Measurements from ENCODE around the gene C12orf76. TPM values are rescaled to one million over a fixed set of nuclear protein-coding genes. Genes with fewer than 3 reads are reported as not detected.
A peak's percentile ranks its signal among the peaks of the same experiment; 100 is the strongest.

Gene C12orf76
- polyA plus RNA-seq, 3 donors: 9.3 to 19.4 (median 10.6) TPM

DNA sequence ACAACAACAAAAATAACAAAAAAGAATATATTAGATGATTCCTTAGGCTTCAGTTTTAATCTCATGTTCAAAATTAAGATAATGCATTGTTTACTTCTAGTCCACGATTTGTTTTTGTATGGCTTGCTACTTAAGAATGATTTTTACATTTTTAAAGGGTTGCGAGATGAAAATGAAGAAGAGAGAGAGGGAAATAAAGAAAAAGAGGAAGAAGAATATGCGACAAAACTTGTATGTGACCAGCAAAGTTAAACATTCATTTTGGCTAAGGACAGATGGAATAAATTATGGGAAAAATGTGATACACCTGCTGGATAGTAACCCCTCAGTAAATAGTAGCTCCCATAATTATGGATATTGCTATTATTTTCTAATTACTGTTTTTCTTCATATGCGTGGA, 50.9 kb downstream of the C12orf76 start:
- Histone ChIP-seq H3K79me2 (ENCODE audit: insufficient read depth, low read length) (peaks cover 81% of the 10 kb centered on the region), H3K4me2 (replicated peaks; ENCODE audit: extremely low read depth, low read length, poor library complexity, severe bottlenecking) (peak overlapping the region; percentile 0), H4K20me1 (ENCODE audit: insufficient read depth, low read length) (peaks cover 58% of the 10 kb centered on the region), H3K27me3 (ENCODE audit: control insufficient read depth in 2 of 2, insufficient read depth in 2 of 2, low read length in 2 of 2) (no peaks in the 10 kb centered on the region), H3K4me3 (replicated peaks in 1 of 3; ENCODE audit: low read depth in 2 of 3, low read length in 3 of 3) (peak overlapping the region in 1 of 3 experiments; percentile 6), H3K9ac (ENCODE audit: insufficient read depth, low read length, poor library complexity, severe bottlenecking) (no peak overlapping the region), H3K27ac (ENCODE audit: low read depth in 1 of 2, low read length in 2 of 2) (no peak overlapping the region), H3K36me3 (replicated peaks in 1 of 2; ENCODE audit: control insufficient read depth in 1 of 2, insufficient read depth in 2 of 2, low read length in 2 of 2) (peaks cover 0 to 9% of the 10 kb centered on the region in 2 donors), H3K4me1 (ENCODE audit: control insufficient read depth in 1 of 2, insufficient read depth in 2 of 2, low read length in 2 of 2) (peaks cover 56 to 71% of the 10 kb centered on the region in 2 donors), H2AFZ (ENCODE audit: insufficient read depth, low read depth, low read length, poor library complexity, severe bottlenecking) (no peak overlapping the region), H3K9me3 (replicated peaks in 1 of 2; ENCODE audit: control insufficient read depth in 1 of 2, insufficient read depth in 1 of 2, low read length in 2 of 2) (no peaks in the 10 kb centered on the region)
- DNase-seq: peak in 1 of 3 donors; percentile 23
- H3K27me3 Mint-ChIP-seq (ENCODE audit: low read depth in 3 of 3): no peaks in the 10 kb centered on the region
- WGBS (ENCODE audit: insufficient coverage): 0% methylated on average over 2 of the region's 4 CpGs
- peak overlapping the region; percentile 38 to 88 (median 58) for H3K27ac Mint-ChIP-seq
- peaks cover 69% of the 10 kb centered on the region for H3K4me1 Mint-ChIP-seq
- intact Hi-C loops (cut with micrococcal nuclease): no loop called here
- no peak overlapping the region for H3K4me3 Mint-ChIP-seq
- H3K9me3 Mint-ChIP-seq: no peaks in the 10 kb centered on the region
- TF ChIP-seq CTCF (IDR thresholded peaks at IDR 0.05): no peak
- peaks cover 7 to 12% of the 10 kb centered on the region in 2 donors for H3K36me3 Mint-ChIP-seq

- Histone ChIP-seq H3K27ac (ENCODE audit: low read depth in 1 of 2, low read length in 2 of 2) (peak overlapping the region; percentile 87 to 96), H3K9me3 (replicated peaks in 1 of 2; ENCODE audit: control insufficient read depth in 1 of 2, insufficient read depth in 1 of 2, low read length in 2 of 2) (no peaks in the 10 kb centered on the region), H3K36me3 (replicated peaks in 1 of 2; ENCODE audit: control insufficient read depth in 1 of 2, insufficient read depth in 2 of 2, low read length in 2 of 2) (peaks cover 4 to 19% of the 10 kb centered on the region in 2 donors), H3K9ac (ENCODE audit: insufficient read depth, low read length, poor library complexity, severe bottlenecking) (peak overlapping the region; percentile 97), H4K20me1 (ENCODE audit: insufficient read depth, low read length) (peaks cover 58% of the 10 kb centered on the region), H3K4me3 (replicated peaks in 1 of 3; ENCODE audit: low read depth in 2 of 3, low read length in 3 of 3) (peak overlapping the region; percentile 66 to 94 (median 73)), H3K4me2 (replicated peaks; ENCODE audit: extremely low read depth, low read length, poor library complexity, severe bottlenecking) (peak overlapping the region; percentile 85), H3K27me3 (ENCODE audit: control insufficient read depth in 2 of 2, insufficient read depth in 2 of 2, low read length in 2 of 2) (no peaks in the 10 kb centered on the region), H3K79me2 (ENCODE audit: insufficient read depth, low read length) (peaks cover 81% of the 10 kb centered on the region), H3K4me1 (ENCODE audit: control insufficient read depth in 1 of 2, insufficient read depth in 2 of 2, low read length in 2 of 2) (peaks cover 56 to 65% of the 10 kb centered on the region in 2 donors), H2AFZ (ENCODE audit: insufficient read depth, low read depth, low read length, poor library complexity, severe bottlenecking) (peak overlapping the region; percentile 75)
- Mint-ChIP-seq H3K4me3 (peak overlapping the region; percentile 75 to 99), H3K27me3 (ENCODE audit: low read depth in 3 of 3) (no peaks in the 10 kb centered on the region), H3K27ac (peak overlapping the region; percentile 82 to 97 (median 88)), H3K9me3 (no peaks in the 10 kb centered on the region), H3K4me1 (peaks cover 63% of the 10 kb centered on the region), H3K36me3 (peaks cover 9 to 16% of the 10 kb centered on the region in 2 donors)
- WGBS (ENCODE audit: insufficient coverage): 0% methylated on average over 1 of the region's 2 CpGs
- DNase-seq: no peak
- no peak for TF ChIP-seq CTCF (IDR thresholded peaks at IDR 0.05)
- intact Hi-C loops (cut with micrococcal nuclease): no loop called here
Measured at GRCh38 chr12:109996483-109996853, 51.9 kb downstream of the C12orf76 start.

Measured in CD14-positive monocyte (primary cell).